GM12873 (cell line): Measurements from ENCODE around the gene HAP1.

Source experiments
- TF ChIP-seq, protein P1 (sequence below): IDR thresholded peaks from 2 replicates; pipeline ENCODE4 v1.5.1; 2012; ENCODE audit warnings: low read depth, mild to moderate bottlenecking, moderate library complexity, low read length, control low read depth; ENCODE audit not compliant: insufficient read depth; ENCODE audit errors: missing control alignments

The HAP1 gene

DNA sequence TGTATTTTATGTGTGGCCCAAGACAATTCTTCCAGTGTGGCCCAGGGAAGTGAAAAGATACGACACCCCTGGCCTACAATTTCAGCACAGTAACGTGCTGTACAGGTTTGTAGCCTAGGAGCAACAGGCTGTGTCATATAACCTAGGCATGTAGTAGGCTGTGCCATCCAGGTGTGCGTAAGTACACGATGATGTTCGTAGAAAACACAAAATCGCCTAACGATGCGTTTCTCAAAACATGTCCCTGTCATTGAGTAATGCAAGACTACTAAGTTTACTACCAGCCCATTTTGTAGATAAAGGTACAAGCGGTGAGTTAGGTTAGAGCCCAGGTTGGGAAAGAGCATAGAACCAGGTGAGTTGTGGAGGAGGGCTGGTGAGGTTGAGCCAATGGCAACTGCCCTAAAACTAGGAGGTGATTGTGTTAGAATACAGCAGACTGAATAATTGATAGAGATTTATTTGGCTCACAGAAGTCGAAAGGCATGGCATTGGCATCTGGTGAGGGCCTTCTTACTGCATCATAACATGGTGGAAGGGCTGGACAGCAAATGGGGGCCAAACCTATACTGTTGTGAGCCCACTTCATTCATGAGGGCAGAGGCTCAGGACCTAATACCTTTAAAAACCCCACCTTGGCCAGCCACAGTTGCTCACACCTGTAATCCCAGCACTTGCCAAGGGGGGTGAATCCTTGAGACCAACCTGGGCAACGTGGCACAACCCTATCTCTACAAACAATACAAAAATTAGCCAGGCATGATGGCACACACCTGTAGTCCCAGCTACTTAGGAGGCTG, 41.5 kb downstream of the HAP1 start:
- TF ChIP-seq, protein P1, sequence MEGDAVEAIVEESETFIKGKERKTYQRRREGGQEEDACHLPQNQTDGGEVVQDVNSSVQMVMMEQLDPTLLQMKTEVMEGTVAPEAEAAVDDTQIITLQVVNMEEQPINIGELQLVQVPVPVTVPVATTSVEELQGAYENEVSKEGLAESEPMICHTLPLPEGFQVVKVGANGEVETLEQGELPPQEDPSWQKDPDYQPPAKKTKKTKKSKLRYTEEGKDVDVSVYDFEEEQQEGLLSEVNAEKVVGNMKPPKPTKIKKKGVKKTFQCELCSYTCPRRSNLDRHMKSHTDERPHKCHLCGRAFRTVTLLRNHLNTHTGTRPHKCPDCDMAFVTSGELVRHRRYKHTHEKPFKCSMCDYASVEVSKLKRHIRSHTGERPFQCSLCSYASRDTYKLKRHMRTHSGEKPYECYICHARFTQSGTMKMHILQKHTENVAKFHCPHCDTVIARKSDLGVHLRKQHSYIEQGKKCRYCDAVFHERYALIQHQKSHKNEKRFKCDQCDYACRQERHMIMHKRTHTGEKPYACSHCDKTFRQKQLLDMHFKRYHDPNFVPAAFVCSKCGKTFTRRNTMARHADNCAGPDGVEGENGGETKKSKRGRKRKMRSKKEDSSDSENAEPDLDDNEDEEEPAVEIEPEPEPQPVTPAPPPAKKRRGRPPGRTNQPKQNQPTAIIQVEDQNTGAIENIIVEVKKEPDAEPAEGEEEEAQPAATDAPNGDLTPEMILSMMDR, result no peak

DNA sequence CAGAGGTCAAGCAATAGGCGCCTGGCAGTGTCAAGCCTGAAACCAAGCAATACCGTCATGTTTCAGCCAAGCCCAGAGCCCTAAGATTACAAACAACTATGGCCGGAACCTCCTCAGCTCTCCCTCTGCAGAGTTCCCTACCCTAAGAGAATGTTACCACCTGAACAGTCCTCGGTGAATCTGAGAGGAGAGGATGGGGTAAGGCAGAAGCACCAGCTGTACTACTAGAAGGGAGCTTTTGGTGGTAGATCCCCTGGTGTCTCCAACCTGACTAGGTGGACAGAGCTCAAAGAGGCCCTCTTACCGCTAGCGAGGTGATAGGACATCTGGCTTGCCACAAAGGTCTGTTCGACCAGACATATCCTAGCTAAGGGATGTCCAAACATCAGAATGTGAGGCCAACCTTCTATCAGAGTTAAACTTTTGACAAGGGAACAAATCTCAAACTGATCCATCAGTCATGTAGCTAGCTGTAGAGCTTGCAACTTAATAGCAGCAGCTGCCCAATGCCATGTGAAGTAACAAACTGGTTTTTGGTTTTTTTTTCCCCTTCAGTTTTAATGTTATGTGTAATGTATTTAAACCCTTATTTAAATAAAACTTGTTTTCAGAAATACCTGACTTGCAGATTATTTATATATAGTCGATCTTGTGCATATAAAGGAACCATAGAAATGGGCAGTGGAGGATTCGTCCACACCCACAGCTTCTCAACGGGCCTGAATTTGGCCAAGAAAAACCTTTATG, 43.2 kb downstream of the HAP1 start:
- TF ChIP-seq, protein P1, result no peak

DNA sequence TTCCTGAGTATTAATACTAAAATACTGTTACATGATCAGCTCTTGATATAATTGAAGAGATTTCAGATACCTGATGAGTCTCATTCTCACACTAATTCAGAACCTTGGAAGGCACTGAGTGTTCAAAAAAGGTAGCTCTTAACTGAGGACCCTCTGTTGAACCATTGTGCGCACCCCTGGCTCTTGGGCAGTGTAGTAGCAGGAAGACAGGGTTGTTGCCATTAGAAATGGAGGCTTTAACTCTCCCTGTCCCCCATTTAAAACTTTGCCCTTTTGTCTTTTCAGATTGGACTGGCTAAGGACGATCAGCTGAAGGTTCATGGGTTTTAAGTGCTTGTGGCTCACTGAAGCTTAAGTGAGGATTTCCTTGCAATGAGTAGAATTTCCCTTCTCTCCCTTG, 43.9 kb downstream of the HAP1 start:
- TF ChIP-seq, protein P1, result no peak

DNA sequence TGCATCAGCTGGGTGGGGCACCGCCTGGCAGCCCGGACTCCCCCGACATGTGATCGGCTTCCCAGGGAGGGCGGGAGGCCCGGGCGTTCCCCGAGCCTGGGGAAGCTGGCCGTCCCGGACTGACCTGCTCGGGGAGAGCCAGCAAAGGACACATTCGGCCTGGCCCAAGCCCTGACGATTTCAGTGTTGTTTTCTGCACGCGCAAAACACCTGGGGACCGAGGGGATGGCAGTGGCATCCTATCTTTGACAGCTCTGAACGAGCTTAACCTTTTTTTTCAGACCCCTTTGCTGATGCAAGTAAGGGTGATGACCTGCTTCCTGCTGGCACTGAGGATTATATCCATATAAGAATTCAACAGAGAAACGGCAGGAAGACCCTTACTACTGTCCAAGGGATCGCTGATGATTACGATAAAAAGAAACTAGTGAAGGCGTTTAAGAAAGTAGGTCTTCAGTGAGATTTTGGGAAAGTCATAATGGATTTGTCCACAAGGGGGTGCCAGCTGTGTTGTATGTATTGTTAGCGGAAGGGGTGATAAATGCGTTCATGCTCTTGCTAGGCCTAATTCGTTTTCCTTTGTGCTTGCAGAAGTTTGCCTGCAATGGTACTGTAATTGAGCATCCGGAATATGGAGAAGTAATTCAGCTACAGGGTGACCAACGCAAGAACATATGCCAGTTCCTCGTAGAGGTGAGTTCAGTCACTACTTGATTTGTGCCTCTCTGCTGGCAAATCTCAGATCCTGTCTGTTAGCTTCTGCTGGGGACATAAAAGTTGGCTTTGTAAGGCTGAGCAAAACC, 44.7 kb downstream of the HAP1 start:
- TF ChIP-seq, protein P1, result peak; percentile 71

DNA sequence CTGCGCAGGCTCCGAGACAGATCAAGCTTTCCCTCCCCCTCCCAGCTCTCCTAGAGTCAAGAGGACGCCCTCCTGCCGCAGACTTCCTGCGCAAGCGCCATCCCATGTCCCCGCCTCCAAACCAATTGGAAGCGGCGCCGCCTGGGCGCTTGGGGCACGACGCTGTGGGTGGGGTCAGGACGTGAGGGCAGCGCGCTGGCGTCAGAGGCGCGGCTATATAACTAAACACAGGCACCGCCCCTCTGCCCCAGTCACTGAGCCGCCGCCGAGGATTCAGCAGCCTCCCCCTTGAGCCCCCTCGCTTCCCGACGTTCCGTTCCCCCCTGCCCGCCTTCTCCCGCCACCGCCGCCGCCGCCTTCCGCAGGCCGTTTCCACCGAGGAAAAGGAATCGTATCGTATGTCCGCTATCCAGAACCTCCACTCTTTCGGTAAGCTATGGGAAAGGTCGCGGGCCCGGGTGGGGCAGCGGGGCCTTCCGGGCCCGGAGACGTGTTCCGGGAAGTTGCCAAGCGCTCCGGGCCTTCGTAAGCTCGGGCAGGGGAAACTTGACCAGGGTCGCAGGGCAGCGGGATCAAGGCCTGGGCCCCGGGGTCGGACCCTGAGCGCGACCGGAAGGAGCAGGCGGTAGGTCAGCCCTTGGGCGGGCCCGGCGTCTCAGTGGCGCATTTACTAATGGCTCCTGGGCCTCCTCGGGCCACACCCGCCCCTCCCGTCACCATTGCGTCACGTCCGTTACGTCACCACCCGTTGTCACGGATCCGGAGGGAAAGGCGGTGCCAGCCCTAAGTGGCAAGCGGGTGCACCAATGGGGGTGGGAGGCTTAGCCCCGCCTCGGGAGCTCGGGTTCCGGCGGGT, 45.6 kb downstream of the HAP1 start, which contains the start of gene EIF1:
Gene EIF1, plus strand, starts transcription at position 245 of the 856 bp plus-strand sequence. Its CDS starts 154 bp downstream, at position 399.
- TF ChIP-seq, protein P1, result no peak

DNA sequence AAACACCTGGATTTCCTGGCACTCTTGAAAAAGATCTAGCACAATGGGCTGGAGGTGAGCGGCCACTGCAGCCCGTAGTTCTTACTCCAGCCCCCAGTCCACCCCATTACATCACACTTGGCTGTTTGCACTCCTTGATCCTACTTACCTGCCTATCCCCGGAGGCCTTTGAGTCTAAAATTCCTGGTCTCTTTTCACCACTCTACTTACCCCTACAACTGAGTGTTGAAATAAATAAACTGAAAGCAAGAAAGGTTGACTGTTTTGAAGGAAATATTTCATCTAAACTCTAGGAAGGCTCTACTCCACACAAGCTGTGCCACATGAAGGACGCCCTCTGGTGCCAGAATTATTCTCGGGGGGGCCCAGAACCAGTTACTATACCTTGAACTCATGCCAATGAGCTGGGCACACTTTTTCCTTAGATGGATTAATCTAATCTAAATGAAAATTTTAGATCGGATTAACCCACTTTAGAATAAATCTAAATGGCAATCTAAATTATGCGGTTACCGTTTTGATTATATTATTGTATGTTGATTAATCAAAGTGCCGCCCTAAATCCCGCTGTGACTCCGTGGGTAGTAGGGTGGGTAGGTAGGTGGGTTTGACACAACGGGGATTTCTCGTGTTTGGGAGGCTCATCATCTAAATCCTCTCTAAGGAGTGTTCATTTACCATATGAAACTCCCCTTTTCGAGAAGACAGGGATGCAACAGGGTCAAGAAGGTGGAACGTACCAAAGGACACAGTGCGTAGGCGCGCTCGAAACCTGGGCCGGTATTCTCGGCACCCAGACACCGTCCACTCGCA, 46.4 kb downstream of the HAP1 start:
- TF ChIP-seq, protein P1, result peak; percentile 40
